Measurements from ENCODE around the gene BZW1. TPM values are rescaled to one million over a fixed set of nuclear protein-coding genes. Genes with fewer than 3 reads are reported as not detected.

The BZW1 gene
- total and polyA plus RNA-seq, 3 donors from 2014 or later = 238 to 284 (median 267) TPM

DNA sequence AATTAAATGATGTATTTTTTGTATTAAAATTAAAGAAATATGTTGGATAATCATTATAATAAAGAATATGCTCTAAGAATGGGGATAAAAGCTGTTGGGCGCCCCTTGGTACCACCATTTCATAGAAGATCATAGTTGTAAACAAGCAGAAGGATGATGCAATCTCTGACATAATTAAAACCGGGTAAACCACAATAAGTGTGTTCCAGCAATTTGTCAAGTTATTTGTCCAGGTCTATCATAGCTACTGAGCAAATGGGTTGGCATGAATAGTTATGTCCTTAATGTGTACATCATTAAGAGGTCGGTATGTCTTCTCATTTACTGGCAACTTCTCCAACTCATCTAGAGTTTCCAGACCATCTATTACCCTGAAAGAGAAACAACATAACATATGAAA lies 59.4 kb downstream of the BZW1 start:
- intact Hi-C loops (cut with DNase I; ENCODE audit: low total_unique reads) = no loop called here
- H3K4me1 ChIP-seq = peaks cover 7% of the 10 kb centered on the region
- WGBS, 2 donors = 76 to 80% methylated on average over 3 of the region's 3 CpGs
- no peak for TF ChIP-seq POLR2A (IDR thresholded peaks at IDR 0.05)
- TF ChIP-seq, protein P1, sequence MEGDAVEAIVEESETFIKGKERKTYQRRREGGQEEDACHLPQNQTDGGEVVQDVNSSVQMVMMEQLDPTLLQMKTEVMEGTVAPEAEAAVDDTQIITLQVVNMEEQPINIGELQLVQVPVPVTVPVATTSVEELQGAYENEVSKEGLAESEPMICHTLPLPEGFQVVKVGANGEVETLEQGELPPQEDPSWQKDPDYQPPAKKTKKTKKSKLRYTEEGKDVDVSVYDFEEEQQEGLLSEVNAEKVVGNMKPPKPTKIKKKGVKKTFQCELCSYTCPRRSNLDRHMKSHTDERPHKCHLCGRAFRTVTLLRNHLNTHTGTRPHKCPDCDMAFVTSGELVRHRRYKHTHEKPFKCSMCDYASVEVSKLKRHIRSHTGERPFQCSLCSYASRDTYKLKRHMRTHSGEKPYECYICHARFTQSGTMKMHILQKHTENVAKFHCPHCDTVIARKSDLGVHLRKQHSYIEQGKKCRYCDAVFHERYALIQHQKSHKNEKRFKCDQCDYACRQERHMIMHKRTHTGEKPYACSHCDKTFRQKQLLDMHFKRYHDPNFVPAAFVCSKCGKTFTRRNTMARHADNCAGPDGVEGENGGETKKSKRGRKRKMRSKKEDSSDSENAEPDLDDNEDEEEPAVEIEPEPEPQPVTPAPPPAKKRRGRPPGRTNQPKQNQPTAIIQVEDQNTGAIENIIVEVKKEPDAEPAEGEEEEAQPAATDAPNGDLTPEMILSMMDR (IDR thresholded peaks at IDR 0.05) = no peak
- H3K27ac ChIP-seq = no peak overlapping the region
- no peaks in the 10 kb centered on the region for H3K27me3 ChIP-seq
- DNase-seq = no peak
- H3K36me3 ChIP-seq (ENCODE audit: low read depth, missing control alignments) = no peaks in the 10 kb centered on the region
- no peak overlapping the region for H3K4me3 ChIP-seq
- no peaks in the 10 kb centered on the region for H3K9me3 ChIP-seq

DNA sequence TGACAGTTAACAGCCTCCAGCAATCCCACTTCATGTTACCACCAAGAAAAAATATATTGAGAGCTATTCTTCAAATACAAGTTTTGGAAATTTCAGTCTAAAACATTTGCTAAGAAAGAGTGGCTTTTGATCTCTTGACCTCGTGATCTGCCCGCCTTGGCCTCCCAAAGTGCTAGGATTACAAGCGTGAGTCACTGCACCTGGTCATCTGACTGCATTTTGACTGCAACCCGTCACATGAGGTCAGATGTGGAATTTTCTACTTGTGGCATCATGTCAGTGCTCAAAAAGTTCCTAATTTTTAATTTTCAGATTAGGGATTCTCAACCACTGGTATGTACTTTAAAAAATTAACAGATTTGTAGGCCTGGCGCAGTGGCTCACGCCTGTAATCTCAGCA lies 61.9 kb downstream of the BZW1 start:
- Histone ChIP-seq H3K36me3 (ENCODE audit: low read depth, missing control alignments) (no peaks in the 10 kb centered on the region), H3K4me1 (no peaks in the 10 kb centered on the region), H3K27me3 (no peaks in the 10 kb centered on the region), H3K4me3 (no peak overlapping the region), H3K9me3 (no peaks in the 10 kb centered on the region), H3K27ac (no peak overlapping the region)
- 92 to 94% methylated on average over 6 of the region's 6 CpGs for WGBS, 2 donors
- intact Hi-C loops (cut with DNase I; ENCODE audit: low total_unique reads) = no loop called here
- DNase-seq = no peak
- TF ChIP-seq POLR2A (IDR thresholded peaks at IDR 0.05) = no peak
- TF ChIP-seq, protein P1 (IDR thresholded peaks at IDR 0.05) = no peak

Small RNA genes lying within 50 kb of the gene (small RNA-seq; reads per million reads assigned to genes)
- gene RF00019 = 0 reads per million in 2 donors
- gene RNA5SP115 = 0 reads per million in 2 donors
- 0 reads per million in 2 donors for gene RNU1-133P
- gene RNU6-31P = 0.09 to 0.19 reads per million in 2 donors

Other genes starting within 250 kb of the BZW1 start
- 10 to 100 TPM; 28.7 to 29.4 TPM for gene AOX1, start 225.9 kb upstream of the BZW1 start, total RNA-seq
- gene AOX1, start 225.9 kb upstream of the BZW1 start, polyA plus RNA-seq (ENCODE audit: insufficient read depth, low read depth, low replicate concordance) = 34.1 TPM
- 100 to 1,000 TPM; 107 to 117 TPM for gene CLK1, start 52.7 kb downstream of the BZW1 start, total RNA-seq
- gene CLK1, start 52.7 kb downstream of the BZW1 start, polyA plus RNA-seq (ENCODE audit: insufficient read depth, low read depth, low replicate concordance) = 62.7 TPM
- gene PPIL3, start 77.2 kb downstream of the BZW1 start, total RNA-seq = 10 to 100 TPM; 37.0 to 44.7 TPM
- gene PPIL3, start 77.2 kb downstream of the BZW1 start, polyA plus RNA-seq (ENCODE audit: insufficient read depth, low read depth, low replicate concordance) = 50.2 TPM
- 10 to 100 TPM; 36.1 to 45.9 TPM for gene NIF3L1, start 77.5 kb downstream of the BZW1 start, total RNA-seq
- gene NIF3L1, start 77.5 kb downstream of the BZW1 start, polyA plus RNA-seq (ENCODE audit: insufficient read depth, low read depth, low replicate concordance) = 36.1 TPM
- 10 to 100 TPM; 31.8 to 32.5 TPM for gene ORC2, start 151.8 kb downstream of the BZW1 start, total RNA-seq
- 70.4 TPM for gene ORC2, start 151.8 kb downstream of the BZW1 start, polyA plus RNA-seq (ENCODE audit: insufficient read depth, low read depth, low replicate concordance)